NCI-H226 (cell line): ENCODE data around the gene RNASE8.
"Not testable (repeated sequence)": the region's sequence is repeated elsewhere in the genome, so short reads cannot be mapped to it uniquely, and the experiment has no call there.

Experiments used
- DNase-seq: peaks from one replicate; pipeline ENCODE4 v3.0.0-alpha.2; 2015

The RNASE8 gene

DNA sequence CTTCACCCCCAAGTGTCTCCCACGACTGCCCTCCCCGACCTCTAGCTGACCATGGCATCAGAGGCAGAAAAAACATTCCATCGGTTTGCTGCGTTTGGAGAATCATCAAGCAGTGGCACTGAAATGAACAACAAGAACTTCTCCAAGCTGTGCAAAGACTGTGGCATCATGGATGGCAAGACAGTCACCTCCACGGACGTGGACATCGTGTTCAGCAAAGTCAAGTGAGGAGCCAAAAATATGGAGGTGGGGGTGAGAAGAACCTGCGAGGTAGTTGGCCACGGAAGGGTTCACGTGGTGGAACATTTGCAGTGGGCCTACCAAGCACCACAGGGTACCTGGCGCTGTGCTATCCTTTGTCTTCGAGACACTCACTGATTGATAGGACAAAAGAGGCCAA is 27.1 kb upstream of the RNASE8 start:
- DNase-seq, result no peak

- DNase-seq, result no peak
These were observed 25.1 kb upstream of the RNASE8 start for GRCh38 chr14:21032326-21033132.

DNA sequence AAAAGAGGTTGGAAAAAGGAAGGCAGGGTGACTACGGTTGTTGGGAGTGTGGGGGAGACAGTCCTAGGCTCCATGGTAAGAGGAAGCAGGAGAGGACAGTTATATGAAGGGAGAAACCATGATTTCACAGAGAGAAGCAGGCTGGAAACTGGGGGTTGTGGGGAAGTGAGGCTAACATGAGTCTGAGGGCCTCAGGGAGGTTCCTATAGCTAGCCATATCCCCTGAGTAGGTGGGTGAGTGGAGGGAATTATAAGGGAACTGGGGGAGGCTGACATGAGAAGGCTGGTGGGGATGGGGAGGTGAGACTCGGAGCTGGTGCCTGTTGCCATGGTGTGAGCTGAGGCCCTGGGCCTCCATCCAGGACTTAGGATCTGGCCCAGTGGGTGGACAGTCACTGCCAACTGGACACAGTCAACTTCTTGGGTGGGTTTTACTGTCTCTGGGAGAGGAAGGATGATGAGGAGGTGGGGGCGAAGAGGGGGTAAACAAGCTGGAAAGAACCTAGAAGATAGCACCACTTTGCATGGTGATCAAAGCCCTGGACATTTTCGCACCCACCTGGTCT is 24.4 kb upstream of the RNASE8 start:
- no peak for DNase-seq

DNA sequence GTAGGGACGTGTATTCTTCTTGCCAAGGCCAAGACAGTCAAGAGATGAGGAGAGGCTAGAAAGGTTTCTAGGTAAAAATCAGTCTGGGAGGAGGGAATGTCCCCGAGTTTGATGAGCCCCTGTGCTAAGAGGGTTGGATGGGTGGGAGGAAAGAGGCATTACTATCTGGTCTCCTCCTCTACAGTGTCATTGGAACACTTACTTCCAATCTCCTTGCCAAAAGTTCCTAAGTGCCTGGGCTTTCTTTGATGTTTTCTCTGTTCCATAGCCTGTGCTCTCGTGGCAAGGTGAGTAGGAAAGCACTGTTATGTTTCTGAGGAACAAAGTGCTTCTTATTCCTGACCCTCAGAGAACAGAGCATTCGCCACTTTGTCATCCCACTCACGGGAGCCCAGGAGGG is 22.9 kb upstream of the RNASE8 start, which contains the start of gene RNASE13:
Gene RNASE13 (minus strand): TSS at position 101 of the 400 bp plus-strand sequence. CDS start 519 bp downstream, outside the sequence.
- no peak for DNase-seq

- DNase-seq, result no peak
These were observed 20.9 kb upstream of the RNASE8 start for GRCh38 chr14:21036751-21037150.

GRCh38 chr14:21037156-21037555 is 20.5 kb upstream of the RNASE8 start:
- no peak for DNase-seq

DNA sequence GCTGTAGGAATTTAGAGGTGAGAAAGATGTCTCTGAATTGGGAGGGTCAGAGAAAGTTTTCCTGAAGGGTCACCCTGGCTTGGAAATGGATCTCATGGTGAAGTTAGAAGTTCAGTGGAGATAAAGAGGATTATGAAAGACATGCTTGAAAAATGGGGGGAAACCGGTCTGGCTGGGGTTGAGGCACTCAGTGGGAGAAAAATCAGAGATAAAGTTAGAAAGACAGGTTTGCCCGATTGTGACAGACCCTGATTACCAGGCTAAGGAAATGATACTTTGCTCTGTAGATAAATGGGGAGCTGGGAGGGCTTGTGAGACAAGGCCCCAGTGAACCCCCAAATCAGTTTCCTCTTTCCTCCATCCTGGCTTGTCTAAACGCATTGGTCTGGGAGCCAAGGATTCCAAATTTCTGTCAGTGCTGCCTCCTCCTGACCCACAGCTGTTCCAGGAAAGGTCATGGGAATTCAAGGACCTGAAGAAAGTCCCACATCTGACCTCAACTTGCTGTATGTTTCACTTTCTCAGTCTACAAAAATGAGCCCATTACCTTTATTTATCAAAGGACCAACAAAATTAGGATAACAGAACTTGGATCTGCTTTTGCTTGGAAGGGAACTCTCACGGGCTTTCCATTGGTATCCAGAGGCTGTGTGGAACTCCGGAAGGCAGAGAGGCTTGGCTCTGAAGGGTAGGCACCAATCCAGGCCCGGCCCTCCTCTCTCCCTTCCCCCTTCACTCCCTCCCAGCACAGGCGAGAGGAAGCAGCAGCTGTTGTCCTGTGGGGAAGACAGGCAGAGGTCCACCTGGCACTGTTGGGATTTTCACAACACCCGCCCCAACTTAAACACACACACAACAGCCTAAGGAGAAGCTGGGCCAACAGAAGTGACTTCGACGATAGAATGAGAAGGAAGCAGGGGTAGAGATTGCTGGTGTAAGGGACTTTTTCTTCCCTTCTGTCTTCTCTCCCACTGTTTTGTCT is 18.9 kb upstream of the RNASE8 start:
- no peak for DNase-seq

GRCh38 chr14:21039585-21040369 is 17.8 kb upstream of the RNASE8 start:
- DNase-seq, result no peak

- DNase-seq, result no peak
These were observed 17.2 kb upstream of the RNASE8 start for GRCh38 chr14:21040370-21040925.

DNA sequence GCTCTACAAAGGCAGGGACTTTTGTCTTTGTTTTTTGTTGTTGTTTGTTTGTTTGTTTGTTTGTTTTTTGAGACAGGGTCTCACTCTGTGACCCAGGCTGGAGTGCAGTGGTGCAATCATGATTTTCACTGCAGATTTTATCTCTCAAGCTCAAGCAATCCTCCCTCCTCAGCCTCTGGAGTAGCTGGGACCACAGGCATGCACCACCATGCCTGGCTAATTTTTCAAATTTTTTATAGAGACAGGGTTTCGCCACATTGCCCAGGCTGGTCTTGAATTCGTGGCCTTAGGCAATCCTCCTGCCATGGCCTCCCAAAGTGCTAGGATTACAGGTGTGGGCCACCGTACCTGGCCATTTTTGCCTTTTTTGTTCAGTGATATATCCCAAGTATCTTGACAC is 16.7 kb upstream of the RNASE8 start:
- not testable (repeated sequence) for DNase-seq

DNA sequence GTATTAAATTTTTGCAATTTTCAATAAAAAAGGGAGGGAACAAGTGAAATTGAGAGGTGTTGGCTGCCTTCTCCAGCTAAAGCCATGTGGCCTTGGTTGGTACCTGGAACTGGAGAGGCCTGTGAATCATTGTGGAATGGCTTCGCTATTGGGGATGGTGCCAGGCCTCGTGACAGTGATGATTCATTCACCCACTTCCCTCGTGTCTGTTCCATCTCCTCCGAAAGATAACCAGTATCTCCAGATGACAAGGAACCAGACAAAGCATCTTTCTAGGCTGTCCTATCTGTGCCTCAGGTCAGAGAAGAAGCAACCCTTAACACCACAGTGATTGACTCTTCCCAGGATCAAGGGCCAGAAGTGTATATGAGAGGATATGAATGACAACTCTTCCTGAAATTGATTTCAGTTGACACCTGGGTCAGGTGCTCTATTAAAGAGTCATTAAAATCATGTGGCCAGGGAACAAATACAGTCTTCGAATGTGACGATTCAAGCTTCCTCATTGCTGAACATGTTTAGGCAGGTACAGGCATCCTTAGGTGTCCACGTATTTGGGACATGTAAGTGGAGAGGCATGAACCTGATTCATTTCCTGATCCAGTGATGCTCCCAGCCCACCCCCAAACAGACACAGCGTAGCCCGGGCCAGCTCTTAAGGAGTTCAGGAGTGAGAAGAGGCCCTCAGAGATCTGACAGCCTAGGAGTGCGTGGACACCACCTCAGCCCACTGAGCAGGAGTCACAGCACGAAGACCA is 15.8 kb upstream of the RNASE8 start, which contains the start of gene RNASE7:
Gene RNASE7 (plus strand): TSS at position 687 of the 758 bp plus-strand sequence. CDS start 631 bp downstream, outside the sequence.
- DNase-seq, result no peak

GRCh38 chr14:21042918-21043317 is 14.7 kb upstream of the RNASE8 start:
- no peak for DNase-seq

GRCh38 chr14:21043387-21043973 is 14.1 kb upstream of the RNASE8 start:
- DNase-seq, result no peak

DNA sequence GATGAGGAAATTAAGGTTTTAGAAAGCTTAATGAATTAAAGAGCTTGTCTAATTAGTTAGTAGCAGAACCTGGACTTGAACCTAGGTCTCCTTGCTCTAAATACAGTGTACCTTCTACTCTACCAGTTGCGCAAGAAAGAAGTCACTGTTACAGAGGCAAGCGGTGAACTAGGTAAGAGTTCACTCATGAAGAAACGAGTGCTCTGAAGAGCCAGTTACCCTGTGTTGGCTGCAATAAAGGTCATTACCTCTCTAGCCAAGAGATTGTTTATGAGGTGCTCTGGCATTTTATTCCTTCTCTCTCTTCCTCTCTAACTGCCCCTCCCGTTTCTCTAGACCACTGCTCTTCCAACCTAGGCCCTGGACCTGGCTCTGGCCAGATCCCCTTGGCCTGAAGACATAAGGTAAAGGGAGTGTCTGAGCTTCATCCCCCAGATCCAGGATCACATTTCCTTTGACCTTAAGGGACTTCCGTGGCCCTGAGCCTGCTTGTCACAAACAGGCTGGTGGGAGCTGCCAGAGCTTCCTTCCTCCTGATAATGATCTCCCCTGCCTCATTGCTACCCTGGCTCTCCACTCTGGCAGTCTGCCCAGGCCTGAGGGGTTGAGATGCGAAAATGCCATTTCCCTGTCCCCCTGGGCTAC is 13.5 kb upstream of the RNASE8 start:
- DNase-seq, result no peak

DNA sequence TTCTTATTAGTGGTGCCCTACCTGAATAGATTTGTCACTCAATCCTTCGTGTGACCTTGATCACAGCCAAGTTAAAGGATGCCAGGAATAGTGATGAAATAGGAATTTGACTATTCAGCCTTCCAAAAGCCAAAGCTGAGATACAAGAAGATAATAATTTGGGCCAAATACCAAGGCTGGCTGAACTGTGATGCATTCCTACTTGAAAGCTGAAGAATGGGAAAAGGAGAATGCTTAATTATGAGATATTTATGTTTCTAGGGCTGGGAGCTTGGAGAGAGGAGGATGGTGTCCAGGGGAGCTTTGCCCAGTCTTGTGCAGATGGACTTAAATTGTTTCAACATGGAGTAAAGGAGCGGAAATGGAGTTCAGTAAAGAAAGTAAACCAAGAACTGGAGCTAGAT is 10.2 kb upstream of the RNASE8 start:
- no peak for DNase-seq

DNA sequence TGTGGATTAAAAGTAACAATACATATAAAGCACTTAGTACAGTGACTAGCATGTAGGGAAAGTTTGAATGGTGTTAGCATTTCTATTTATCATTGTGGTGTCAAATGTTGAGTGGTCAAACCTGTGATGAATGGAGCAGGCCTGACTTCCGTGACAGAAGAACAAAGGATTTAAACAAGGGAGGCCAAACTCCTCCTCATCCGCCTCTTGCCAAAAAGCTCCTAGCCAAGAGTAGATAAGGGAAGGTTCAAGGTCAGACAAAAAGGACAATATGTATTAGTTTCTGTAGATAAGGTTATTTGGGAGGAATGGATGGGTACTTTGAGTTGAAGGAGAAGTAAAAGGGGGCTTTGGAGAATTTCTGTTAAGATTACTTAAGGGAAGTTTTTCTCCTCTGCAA is 9.0 kb upstream of the RNASE8 start:
- no peak for DNase-seq

GRCh38 chr14:21049271-21049673 is 8.3 kb upstream of the RNASE8 start:
- DNase-seq, result no peak

GRCh38 chr14:21050597-21050996 is 7.0 kb upstream of the RNASE8 start:
- no peak for DNase-seq

DNA sequence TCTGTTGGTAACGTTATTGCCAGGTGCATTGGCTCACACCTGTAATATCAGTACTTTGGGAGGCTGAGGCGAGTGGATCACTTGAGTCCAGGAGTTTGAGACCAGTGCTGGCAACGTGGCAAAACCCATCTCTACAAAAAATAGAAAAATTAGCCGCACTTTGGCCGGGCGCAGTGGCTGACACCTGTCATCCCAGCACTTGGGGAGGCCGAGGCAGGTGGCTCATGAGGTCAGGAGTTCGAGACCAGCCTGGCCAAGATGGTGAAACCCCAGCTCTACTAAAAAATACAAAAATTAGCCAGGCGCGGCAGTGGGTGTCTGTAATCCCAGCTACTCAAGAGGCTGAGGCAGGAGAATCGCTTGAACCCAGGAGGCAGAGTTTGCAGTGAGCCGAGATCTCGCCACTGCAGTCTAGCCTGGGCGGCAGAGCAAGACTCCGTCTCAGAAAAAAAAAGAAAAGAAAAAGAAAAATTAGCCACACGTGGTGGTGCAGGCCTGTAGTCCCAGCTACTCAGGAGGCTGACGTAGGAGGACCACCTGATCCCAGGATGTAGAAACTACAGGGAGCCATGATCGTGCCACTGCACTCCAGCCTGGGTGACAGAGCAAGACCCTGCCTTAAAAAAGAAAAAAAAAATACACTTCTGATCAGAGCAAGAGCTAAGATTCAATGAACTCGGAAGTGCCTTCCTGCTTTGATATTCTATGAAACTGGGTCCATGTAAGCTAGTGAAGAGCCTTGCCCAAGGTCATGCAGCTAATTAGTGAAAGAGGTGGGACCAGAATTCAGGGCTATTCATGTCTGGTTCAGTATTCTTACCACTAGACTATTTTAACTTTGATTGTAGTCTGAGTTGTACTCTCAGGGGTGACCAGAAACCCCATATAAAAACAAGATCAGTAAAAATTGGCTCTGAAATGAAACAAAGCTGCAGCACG is 4.2 kb upstream of the RNASE8 start:
- no peak for DNase-seq
